MCF 10A (cell line): ENCODE measurements around the gene SRP9. TPM values are rescaled to one million over a fixed set of nuclear protein-coding genes. Genes with fewer than 3 reads are reported as not detected.
"Not testable (repeated sequence)": the region's sequence is repeated elsewhere in the genome, so short reads cannot be mapped to it uniquely, and the experiment has no call there.

ENCODE experiments used
- BruUV-seq: library from RNA; stranded (reverse); fragments of 400-500 nt; replicated peaks from 2 replicates; lab custom pipeline; 2021; lab: Mats Ljungman, UMichigan
- CTCF ChIA-PET: fragments of 300-600 bp; sonication (Branson Sonifier 250); formaldehyde crosslinking; extraction: SDS; loops from one replicate; lab custom pipeline; 2021; ENCODE audit warnings: antibody characterized with exemption, inconsistent platforms; lab: Yijun Ruan, JAX
- POLR2A ChIA-PET: fragments of 300-600, 350-650 bp; sonication (Branson Sonifier 250); formaldehyde crosslinking; extraction: SDS; loops from one replicate; lab custom pipeline; 2020; ENCODE audit warnings: antibody characterized with exemption, inconsistent platforms; lab: Yijun Ruan, JAX
- DNase-seq: peaks from one replicate; pipeline ENCODE4 v3.0.0-alpha.2; 2018; ENCODE audit not compliant: unreplicated experiment
- H3K27ac Mint-ChIP-seq: one replicate; pipeline ENCODE4 v1.8.0; 2022; ENCODE audit warnings: mild to moderate bottlenecking, low read depth, mixed read lengths; ENCODE audit not compliant: unreplicated experiment
- H3K27me3 Mint-ChIP-seq: one replicate; pipeline ENCODE4 v1.8.0; 2022; ENCODE audit warnings: mixed read lengths; ENCODE audit not compliant: insufficient read depth, unreplicated experiment
- H3K36me3 Mint-ChIP-seq: one replicate; pipeline ENCODE4 v1.8.0; 2022; ENCODE audit warnings: mild to moderate bottlenecking, moderate library complexity, mixed read lengths; ENCODE audit not compliant: insufficient read depth, unreplicated experiment
- H3K4me1 Mint-ChIP-seq: one replicate; pipeline ENCODE4 v1.8.0; 2022; ENCODE audit warnings: mixed read lengths; ENCODE audit not compliant: insufficient read depth, unreplicated experiment
- H3K4me3 Mint-ChIP-seq: one replicate; pipeline ENCODE4 v1.8.0; 2022; ENCODE audit warnings: mild to moderate bottlenecking, moderate library complexity, mixed read lengths; ENCODE audit not compliant: unreplicated experiment
- H3K9me3 Mint-ChIP-seq: one replicate; pipeline ENCODE4 v1.8.0; 2022; ENCODE audit warnings: mixed read lengths; ENCODE audit not compliant: unreplicated experiment
- CTCF ChIP-seq: fragments of 200-600 bp; IDR thresholded peaks from one replicate; pipeline ENCODE4 v1.8.0; 2022; ENCODE audit warnings: antibody characterized with exemption, mild to moderate bottlenecking; ENCODE audit not compliant: unreplicated experiment
- intact Hi-C: fragments of 100-400 bp; cut with micrococcal nuclease; formaldehyde crosslinking; loops from 2 replicates; pipeline ENCODE4 v1.14.1; 2022
- total RNA-seq: library from RNA; stranded (reverse); gene quantifications from 2 replicates; pipeline ENCODE4 v1.2.3, GENCODE V29; 2022

Gene SRP9
- total RNA-seq, 1 experiment from 2014 or later: 417 TPM

DNA sequence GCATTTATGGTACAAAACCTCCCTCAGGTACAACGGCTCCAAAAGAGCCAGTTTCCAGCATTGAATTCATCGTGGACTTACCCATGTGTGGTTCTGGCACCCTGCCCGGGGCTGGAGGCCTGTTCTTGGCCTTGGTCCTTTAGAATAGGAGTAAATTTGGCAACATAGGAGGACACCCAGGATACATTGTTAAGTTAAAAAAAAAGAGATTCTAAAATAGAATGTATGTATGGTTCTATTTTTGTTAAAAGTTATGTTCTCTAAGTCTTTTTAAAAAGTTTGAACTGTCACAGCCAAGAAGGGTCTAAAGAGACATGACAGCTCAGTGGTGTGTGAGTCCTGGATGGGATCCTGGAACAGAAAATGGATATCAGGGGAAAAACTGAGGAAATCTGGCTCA is 58.2 kb downstream of the SRP9 start:
- POLR2A ChIA-PET: interaction anchor here (0.9 to 2.1 kb wide), 4 partner anchors 14 to 118 kb away, joined by 3 to 8 read pairs (median 4); no protein-coding TSS in a partner anchor
- CTCF ChIA-PET: interaction anchor here (0.7 to 2.4 kb wide), 6 partner anchors 22 to 361 kb away, joined by 3 to 13 read pairs (median 4); partner anchors contain the start of genes EPHX1 and SRP9
- intact Hi-C loops: no loop called here
- Mint-ChIP-seq H3K4me3 (peak overlapping the region; percentile 11), H3K27me3 (no peaks in the 10 kb centered on the region), H3K9me3 (no peaks in the 10 kb centered on the region), H3K4me1 (peaks cover 9% of the 10 kb centered on the region), H3K36me3 (peaks cover 34% of the 10 kb centered on the region), H3K27ac (peak overlapping the region; percentile 39)
- no peak for TF ChIP-seq CTCF
- no TSS peak for BruUV-seq
- DNase-seq: peak; percentile 94

GRCh38 chr1:225836296-225836695 is 58.7 kb downstream of the SRP9 start:
- H3K27me3 Mint-ChIP-seq, BruUV-seq, H3K27ac Mint-ChIP-seq, H3K4me1 Mint-ChIP-seq, intact Hi-C loops, DNase-seq, H3K9me3 Mint-ChIP-seq, H3K4me3 Mint-ChIP-seq: not testable (repeated sequence)
- CTCF ChIA-PET: interaction anchor here (0.6 to 2.4 kb wide), 5 partner anchors 22 to 150 kb away, joined by 3 to 13 read pairs (median 4); partner anchors contain the start of gene EPHX1
- POLR2A ChIA-PET: interaction anchor here (0.9 to 2.1 kb wide), 2 partner anchors 14 to 86 kb away, joined by 3 to 8 read pairs; no protein-coding TSS in a partner anchor
- peaks cover 31% of the 10 kb centered on the region for H3K36me3 Mint-ChIP-seq

- POLR2A ChIA-PET: interaction anchor here (0.6 to 1.6 kb wide), 7 partner anchors 11 to 1084 kb away, joined by 3 to 5 read pairs (median 4); partner anchors contain the start of genes EPHX1, SRP9 and TMEM63A
- H3K9me3 Mint-ChIP-seq: no peaks in the 10 kb centered on the region
- H3K27me3 Mint-ChIP-seq: no peaks in the 10 kb centered on the region
- peaks cover 9% of the 10 kb centered on the region for H3K4me1 Mint-ChIP-seq
- CTCF ChIA-PET: interaction anchor here (0.6 to 2.1 kb wide), 8 partner anchors 14 to 138 kb away, joined by 3 to 8 read pairs (median 4); no protein-coding TSS in a partner anchor
- H3K27ac Mint-ChIP-seq: no peak overlapping the region
- BruUV-seq: no TSS peak
- intact Hi-C loops: no loop called here
- H3K4me3 Mint-ChIP-seq: no peak overlapping the region
- peaks cover 38% of the 10 kb centered on the region for H3K36me3 Mint-ChIP-seq
- TF ChIP-seq CTCF: no peak
- no peak for DNase-seq
Measured at GRCh38 chr1:225838793-225839192, 61.2 kb downstream of the SRP9 start.

Other genes with a start within 250 kb of the SRP9 start
- gene ENAH, start 124.7 kb upstream of the SRP9 start, total RNA-seq: 346 and 420 TPM in 2 replicates
- gene EPHX1, start 32.3 kb downstream of the SRP9 start, total RNA-seq: 25.0 and 35.8 TPM in 2 replicates
- gene TMEM63A, start 104.6 kb downstream of the SRP9 start, total RNA-seq: 52.1 and 71.2 TPM in 2 replicates
- gene LEFTY1, start 111.3 kb downstream of the SRP9 start, total RNA-seq: not detected in 2 replicates
- gene PYCR2, start 146.4 kb downstream of the SRP9 start, total RNA-seq: 172 and 173 TPM in 2 replicates
- not detected in 2 replicates for gene LEFTY2, start 163.4 kb downstream of the SRP9 start, total RNA-seq
- 59.3 and 61.8 TPM in 2 replicates for gene SDE2, start 221.5 kb downstream of the SRP9 start, total RNA-seq